GM18873 (cell line): ENCODE measurements around the gene ALOX15.

ENCODE experiments used
- ATAC-seq: cut with Tn5 transposase; IDR thresholded peaks from one replicate; pipeline ENCODE4 v1.9.1; 2021; ENCODE audit warnings: mild to moderate bottlenecking, moderate library complexity, moderate number of reproducible peaks; ENCODE audit not compliant: unreplicated experiment, low FRiP score

Gene ALOX15

DNA sequence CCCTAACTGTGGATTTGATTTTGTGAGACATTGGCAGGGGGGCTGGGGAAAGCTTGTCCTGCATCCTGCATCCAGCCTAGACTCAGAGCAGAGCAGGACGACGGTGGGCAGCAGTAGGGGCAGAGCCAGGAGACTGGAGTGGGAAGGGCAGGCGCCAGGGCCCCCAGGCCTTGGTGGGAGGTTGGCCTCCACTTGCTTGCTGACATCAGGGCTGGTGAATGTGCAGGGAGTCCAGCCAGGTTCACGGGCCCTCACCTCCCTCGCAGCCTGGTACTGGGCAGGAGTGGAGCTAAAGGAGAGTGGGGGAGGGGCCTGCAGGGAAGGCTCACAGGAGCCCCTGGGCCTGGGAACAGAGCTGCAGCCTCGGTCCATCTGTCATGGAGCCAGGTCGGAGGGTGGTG lies 59.4 kb downstream of the ALOX15 start:
- no peak for ATAC-seq
